GM21529 (cell line): ENCODE measurements around the gene FRMD5.
A peak's percentile ranks its signal among the peaks of the same experiment; 100 is the strongest.
"Not testable (repeated sequence)": the region's sequence is repeated elsewhere in the genome, so short reads cannot be mapped to it uniquely, and the experiment has no call there.

Experiments used
- ATAC-seq: cut with Tn5 transposase; IDR thresholded peaks from one replicate; pipeline ENCODE4 v1.9.1; 2021; ENCODE audit not compliant: unreplicated experiment

FRMD5 gene

DNA sequence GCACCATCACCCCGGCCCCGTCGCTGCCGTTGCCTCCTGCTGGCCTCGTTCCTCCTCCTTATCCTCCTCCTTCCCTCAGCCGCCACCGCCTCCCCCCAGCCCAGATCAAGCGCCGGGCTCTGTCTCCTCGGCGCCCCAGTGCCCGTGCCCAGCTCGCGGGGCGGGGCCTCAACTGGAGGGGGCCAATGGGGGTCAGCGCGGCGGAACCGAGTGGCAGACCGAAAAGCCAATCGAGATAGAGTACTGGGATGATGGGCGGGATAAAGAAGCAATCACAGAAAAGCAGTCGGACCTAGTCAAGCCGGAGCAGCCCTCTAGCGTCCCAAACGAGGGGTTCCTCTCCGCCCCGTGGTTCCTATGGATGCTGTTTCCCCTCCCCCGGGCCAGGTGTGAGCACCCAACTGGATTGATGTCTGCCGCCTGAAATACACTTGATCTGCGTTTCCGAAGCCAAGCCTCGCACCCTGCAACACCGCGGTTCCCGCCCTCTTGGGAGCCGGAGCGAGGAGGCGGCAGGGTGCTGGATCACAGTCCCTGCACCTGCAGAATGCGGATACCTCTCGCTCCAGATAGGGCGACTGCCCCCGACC, at the start of gene FRMD5:
Gene FRMD5 (minus strand): TSS at position 121 of the 590 bp plus-strand sequence.
- peak; percentile 94 for ATAC-seq

DNA sequence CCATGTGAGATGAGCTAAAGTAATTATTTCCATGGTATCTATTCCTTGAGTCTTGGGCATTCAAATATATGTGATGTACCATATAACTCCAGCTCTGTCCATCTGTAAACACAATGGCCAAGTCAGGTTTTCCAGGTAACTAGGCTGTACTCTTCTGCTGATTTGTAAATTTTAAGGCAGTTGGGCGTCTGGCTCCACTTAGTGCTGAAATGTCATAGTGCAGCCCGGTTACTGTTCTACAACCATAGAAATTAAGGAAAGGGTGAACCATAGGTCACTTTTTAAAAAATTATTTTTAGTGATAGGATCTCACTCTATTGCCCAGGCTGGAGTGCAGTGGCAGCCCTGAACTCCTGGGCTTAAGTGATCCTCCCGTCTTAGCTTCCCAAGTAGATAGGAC, 48.8 kb upstream of the FRMD5 start:
- ATAC-seq, result no peak

DNA sequence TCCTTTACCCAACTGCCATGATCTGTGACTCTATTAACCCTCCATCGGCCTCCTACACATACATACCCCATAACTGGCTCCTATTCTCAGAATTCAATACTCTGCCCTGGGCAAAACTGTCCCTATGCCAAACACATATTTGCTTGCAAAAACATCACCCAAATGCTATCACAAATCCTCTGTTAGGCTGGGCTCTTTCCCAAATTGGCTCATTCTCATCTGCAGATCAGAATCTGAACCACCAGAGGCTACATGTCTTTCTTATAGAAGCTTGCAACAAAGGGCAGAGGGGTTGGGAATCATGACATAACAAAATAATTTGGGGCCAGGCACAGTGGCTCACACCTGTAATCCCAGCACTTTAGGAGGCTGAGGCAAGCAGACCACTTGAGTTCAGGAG, 48.1 kb upstream of the FRMD5 start:
- ATAC-seq, result no peak

DNA sequence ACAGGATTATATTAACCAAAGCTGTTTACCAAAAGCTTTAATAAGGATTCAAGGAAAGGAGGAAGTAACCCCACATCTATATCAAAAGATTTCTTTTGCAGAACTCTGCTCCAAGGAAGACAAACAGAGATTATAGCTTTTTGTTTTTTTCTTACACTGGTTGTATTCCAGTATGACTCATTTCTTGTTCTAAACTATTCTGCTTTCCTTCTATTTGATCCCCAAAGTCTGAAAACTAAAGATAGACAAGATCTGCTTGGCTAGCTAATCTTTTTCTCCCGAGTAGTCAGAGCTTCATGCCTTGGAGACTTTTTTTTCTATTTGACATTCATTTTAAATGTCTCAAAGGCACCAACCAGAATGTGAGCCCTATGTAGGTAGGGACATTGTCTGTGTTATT, 36.8 kb upstream of the FRMD5 start:
- ATAC-seq, result no peak

DNA sequence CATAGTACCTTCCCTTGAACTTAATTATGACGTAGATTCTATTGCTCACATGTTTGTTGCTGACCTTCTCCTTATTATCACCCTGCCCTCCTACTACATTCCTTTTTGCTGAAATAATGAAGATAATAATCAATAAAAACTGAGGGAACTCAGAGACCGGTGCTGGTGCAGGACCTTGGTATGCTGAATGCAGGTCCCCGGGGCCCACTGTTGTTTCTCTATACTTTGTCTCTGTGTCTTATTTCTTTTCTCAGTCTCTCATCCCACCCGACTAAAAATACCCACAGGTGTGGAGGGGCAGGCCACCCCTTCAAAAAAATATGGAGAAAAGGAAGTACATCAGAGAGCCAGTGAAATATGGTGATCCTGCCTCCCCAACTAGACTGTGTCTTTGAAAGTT, 34.2 kb upstream of the FRMD5 start:
- ATAC-seq, result not testable (repeated sequence)

DNA sequence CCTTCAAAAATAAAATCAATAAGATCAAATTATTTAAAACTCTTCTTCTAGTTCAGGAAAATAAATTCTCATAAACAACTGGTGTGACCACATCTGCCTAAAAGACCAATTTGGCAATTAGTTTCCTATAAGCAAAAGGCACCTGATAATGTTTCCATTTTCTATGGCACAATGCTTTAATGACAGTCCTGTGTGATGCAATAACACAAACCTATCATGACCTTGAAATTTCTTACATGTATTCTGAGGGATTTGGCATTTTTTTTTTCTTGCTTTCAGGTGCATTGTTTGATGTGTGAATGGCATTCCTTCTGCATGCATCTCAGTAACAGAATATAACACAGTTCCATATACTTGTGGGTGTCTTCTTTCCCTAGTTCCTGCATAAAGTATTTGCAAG, 32.5 kb upstream of the FRMD5 start:
- no peak for ATAC-seq

DNA sequence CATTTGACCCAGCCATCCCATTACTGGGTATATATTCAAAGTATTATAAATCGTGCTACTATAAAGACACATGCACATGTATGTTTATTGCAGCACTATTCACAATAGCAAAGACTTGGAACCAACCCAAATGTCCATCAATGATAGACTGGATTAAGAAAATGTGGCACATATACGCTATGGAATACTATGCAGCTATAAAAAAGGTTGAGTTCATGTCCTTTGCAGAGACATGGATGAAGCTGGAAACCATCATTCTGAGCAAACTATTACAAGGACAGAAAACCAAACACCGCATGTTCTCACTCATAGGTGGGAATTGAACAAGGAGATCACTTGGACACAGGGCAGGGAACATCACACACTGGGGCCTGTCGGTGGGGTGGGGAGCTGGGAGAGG, 31.9 kb upstream of the FRMD5 start:
- ATAC-seq, result not testable (repeated sequence)

DNA sequence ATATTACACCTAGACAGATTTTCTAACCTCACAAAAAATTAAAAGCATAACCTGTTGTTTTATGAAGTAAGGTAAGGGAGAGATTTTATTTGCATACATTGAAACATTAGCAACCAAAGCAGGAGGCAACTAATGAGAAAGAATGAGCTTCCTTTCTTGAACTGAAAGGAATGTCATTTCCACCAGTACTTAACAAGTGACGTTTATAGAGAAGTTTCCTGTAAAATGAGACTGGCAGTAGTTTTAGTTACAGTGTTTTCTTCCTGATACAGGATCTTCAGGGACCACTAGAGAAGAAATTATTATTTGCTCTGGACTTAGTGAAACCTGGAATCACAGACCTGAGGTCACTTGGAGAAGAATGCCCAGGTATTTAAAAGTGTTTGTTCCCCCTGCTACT, 27.4 kb upstream of the FRMD5 start:
- no peak for ATAC-seq

DNA sequence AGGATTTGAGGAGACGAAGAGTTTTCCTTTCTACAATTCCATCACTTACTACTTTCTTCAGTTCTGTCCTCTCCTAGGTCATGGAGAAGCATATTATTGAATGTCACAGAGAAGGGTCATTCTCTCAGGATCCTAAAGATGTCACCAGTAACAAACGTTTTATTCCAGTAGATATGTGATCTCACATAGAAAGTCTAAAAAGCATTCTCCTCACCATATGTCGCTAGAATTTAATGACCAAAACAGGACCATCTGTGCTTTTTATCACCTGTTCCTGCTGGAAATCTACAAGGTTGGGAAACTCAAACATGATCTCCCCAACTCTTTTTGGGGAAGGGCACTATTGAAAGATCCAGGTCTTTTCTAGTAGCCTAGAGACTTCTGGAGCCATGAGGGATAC, 24.0 kb upstream of the FRMD5 start:
- no peak for ATAC-seq

DNA sequence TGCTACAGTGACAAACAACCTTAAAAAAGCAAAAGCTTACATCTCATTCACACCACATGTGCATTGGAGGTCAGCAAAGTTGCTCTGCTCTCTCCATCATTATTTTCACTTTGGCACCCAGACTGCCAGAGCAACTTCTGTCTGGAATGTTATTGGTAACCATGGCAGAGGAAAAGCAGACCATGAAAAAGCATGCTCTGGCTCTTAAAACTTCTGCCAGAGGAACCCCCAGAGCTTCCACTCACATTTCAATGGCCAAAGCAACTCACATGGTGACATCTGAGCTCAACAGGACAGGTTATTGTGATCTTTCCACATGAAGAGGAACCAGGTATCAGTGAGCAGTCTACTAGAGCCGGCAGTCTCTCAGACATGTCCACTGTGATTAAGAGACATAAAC, 21.9 kb upstream of the FRMD5 start:
- ATAC-seq, result no peak

DNA sequence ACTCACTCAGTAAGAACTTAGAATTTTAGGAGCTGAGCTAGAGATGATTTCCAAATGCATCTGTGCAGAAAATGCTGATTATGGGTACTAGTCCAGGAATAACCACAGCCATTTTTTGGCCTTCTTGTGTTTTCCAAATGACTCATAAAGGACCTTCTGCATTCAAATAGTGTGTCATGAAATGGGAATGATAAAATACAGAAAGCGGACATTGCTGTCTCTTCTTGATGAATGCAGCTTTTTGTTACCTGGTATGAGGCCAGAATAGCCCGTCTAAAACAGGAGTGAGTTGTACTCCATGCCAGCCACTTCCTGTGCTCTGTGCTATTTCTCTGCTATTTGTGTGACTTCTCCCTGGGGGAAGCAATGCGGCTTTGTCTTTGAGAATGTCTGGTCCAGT, 20.5 kb upstream of the FRMD5 start:
- ATAC-seq, result no peak

DNA sequence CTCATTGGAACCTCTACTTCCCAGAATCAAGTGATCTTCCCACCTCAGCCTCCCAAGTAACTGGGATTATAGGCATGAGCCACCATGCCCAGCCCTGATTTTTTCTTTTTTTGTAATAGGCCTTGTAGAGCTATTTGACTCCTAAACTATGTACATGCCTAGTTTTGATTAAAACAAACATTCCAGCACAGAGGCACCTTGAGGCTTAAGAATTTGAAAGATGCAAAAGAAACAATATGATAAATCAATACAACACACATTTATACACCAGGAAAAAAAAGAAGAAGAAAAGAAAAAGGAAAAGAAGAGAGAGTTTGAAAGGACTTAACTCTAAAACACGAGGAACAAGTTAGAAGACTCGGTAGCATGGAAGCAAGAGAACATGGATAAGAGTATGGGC, 13.9 kb upstream of the FRMD5 start:
- ATAC-seq, result no peak

DNA sequence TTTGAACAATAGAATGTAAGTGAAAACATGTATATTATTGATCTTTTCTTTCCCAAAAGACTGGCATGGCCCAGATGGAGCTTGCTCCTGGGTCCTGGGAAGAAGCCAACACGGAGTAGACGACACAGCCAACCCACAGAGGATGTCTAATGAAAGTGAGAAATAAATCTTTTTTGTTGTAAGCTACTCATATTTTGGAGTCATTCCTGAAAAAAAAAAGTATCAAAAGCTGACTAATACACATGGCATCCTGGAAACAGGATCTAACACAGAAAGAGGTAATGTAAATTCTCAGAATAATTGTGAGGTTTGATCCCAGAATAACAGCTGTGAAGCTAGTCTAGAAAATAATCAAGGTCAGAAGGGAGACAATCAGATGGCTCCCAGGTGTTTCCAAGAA, 12.6 kb upstream of the FRMD5 start:
- no peak for ATAC-seq

DNA sequence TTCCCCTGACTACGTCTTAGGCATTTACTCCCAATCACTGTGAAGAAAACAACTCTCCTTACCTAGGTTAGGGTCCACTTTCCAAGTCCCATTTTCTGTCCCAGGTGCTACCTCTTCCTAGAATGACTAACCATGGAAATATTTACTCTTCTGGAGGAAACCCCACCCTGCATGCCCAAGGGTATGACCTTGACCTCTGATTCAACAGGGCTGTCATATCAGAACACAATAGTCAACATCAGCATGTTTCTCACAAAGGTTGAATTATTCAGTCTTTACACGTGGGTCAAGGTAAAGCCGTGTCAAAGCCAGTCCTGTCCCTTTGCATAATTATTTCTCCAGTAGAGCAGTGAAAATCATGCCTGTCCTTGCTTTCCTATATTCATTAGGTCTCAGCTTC, 4.3 kb upstream of the FRMD5 start:
- ATAC-seq, result no peak

DNA sequence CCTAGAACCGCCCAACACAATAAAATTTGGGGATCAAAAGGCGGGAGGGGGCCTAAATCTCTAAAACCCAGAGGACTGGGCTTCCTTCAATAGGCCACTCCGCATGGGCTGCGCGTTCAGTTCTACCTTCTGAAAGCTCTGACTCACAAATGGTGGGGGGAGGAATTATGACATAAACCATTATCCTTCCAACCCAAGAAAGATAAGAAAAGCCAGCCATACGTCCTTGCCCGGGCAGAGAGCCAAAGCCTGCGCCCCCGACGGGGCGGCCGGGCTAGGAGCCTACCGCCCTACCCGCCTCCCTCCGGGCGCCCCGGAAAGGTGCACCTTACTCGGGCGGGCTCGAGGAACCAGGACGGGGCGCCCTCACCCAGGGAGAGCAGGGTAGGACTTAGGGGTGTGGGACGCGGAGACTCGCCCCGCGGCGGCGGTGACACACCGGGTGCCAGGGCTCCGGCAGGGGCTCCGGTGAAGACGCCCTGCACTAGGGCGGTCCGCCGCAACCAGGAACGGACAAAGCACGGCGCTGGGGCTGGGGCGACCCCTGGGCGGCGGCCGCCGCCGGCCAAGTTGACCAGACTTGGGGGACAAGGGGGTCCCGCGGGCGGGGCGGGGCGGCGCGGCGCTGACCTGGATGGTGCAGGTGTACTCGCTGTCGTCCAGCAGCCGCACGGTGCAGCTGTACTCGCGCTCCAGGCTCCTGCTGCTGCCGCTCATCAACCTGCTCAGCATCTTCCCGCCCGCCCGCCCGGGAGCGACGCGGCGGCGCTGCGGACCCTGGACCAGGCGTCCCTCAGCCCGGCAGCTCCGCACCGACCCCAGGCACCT, 534 bp downstream of the FRMD5 start:
- peak; percentile 31 for ATAC-seq

DNA sequence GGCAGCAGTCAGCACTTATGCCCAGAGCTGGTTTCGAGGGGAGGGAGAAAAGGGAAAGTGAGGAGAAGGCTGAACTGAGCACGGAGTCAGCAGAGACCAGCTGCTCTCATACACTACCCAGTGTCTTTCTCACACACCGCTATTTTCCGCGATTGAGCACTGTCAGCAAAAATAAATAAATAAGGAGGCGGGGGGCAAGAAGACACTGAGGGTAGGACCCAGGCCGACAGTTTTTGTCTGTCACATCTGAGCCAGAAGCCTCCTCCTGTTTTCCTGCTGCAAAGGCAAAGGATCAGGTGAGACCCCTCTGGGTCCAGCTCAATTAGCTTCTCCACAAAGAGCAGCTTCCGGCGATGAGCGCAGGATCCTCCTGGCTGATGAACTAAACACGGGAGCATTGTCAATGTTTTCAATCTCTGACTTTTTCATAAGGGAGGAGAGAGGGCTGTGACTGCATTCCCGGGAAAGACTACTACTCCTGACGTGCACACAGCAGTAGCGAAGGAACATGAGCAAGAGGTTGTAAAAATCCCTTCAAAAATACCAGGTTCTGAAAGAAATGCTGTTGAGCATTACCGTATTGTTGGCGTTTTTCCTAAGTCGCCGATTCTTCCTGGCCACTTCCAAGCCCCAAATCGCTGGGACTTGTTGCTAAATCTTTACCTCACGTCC, 1.3 kb downstream of the FRMD5 start:
- no peak for ATAC-seq

DNA sequence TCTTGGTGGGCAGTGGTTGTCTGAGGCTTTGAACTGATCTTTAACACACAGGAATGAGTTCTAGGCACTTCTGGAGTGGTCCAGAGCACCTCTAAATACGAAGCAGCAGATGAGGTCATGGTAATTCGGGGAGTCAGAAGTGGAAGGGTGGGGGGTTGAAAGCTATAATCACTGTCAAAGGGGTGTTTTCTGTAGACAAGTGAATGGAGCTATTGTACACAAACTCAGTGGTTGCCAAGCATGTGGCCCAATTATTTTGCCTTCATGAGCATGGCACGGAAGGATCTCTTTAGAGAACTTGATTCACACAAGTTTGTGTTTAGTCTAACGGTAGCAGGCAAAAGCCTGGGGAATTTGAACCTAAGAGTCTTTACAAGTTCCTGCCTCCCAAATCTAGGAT, 6.3 kb downstream of the FRMD5 start:
- ATAC-seq, result no peak

DNA sequence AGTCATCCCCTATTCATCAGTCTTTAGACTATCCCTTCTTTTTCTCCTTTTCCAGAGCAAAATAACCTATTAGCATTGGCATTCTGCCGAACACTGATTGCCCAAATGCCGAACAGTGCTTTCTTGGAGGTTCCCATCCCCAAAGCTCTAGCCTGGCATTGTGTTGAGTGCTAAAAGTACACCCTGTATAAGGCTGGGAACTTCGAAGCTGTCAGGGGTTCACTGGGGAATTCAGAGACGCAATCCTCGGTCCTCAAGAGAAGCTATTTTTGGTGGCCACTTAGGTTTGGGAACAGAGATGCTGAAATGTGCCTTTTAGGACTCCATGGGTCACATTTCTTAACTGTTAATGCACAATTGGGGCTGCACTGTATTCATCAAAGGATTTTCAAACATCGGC, 8.4 kb downstream of the FRMD5 start:
- ATAC-seq, result no peak

DNA sequence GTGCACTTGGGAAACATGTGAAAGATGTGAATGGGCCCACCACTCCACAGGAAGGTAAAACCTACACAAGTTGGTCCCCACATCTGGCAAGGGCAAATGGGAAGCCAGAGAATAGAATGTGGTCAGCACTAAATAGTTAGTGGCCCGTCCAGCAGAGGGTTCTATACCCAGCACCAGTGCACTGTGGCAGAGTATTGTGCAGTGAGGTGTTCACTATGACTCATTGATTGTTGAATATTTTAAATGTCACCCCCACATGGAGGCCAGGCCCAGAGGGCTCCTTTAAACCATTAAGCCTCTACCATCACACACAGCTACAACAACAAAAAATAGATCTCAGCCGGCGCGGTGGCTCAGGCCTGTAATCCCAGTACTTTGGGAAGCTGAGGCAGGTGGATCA, 11.7 kb downstream of the FRMD5 start:
- ATAC-seq, result no peak

DNA sequence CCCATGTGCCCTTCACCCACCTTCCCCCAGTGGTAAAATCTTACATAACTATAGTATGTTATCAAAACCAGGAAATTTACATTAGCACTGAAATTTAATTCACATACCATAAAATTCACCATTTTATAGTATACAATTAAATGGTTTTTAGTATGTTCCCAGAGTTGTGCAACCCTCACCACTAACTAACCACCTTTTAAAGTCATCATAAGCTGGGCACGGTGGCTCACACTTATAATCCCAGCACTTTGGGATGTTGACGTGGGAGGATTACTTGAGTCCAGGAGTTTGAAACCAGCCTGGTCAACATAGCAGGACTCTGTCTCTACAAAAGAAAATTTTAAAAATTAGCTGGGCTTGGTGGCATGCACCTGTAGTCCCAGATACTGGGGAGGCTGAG, 13.7 kb downstream of the FRMD5 start:
- ATAC-seq, result no peak

DNA sequence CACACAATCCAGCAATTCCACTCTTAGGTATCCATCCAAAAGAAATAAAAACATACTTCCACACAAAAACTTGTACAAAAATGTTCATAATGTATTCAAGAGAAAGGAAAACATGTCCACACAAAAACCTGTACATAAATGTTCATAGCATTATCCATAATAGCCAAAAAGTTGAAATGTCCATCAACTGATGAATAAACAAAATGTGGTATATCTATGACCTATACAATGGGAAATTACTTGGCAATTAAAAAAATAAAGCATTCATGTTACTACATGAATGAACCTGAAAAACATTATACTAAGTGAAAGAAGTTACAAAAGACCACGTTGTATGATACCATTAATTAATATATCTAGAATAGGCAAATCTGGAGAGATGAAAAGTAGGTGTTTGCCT, 17.9 kb downstream of the FRMD5 start:
- ATAC-seq, result no peak

DNA sequence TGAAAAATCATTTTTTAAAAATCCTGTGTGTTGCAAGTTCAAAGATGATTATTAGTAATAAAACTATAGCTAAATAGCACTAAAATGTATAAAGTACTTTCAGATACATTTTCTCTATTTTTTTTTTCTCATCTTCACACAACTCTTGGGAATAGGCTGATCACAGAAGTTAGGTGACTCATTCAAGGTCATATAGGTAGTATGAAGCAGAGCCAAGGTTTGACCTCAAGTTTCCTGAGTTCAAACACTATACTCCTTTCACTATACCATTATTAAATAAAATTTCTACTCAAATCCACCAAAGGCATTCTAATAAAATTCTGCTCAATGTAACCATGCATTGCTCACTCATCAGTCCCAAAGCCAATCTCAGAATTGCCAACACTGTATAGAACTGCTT, 21.3 kb downstream of the FRMD5 start:
- ATAC-seq, result no peak
